HepG2 (cell line): ENCODE results near the gene CYP2A6. TPM values are rescaled to one million over a fixed set of nuclear protein-coding genes. Genes with fewer than 3 reads are reported as not detected.

Experiments
- CBX2 ChIP-seq, 2 experiments: fragments of 200-600 bp in 1 of 2; sonication (generic); formaldehyde crosslinking in 1 of 2; IDR thresholded peaks; 2 replicates each; pipeline versions ENCODE4 v1.7.0 to v1.8.1; 2018 to 2022; ENCODE audit warnings: low read depth in 2 of 2, low read length in 1 of 2, mild to moderate bottlenecking in 1 of 2, missing genetic modification reagents in 1 of 2
- FOXO4 ChIP-seq: sonication (generic); formaldehyde crosslinking; conservative IDR thresholded peaks from 2 replicates; pipeline ENCODE4 v1.8.1; 2023; ENCODE audit warnings: missing genetic modification reagents
- GTF3A ChIP-seq: sonication (generic); formaldehyde crosslinking; conservative IDR thresholded peaks from 2 replicates; pipeline ENCODE4 v1.4.0; 2020; ENCODE audit warnings: mild to moderate bottlenecking, missing genetic modification reagents
- KMT2B ChIP-seq: IDR thresholded peaks from 2 replicates; pipeline ENCODE4 v1.6.1; 2016; ENCODE audit warnings: missing genetic modification reagents, missing compliant biosample characterization
- NFYB ChIP-seq: sonication (generic); formaldehyde crosslinking; IDR thresholded peaks from 2 replicates; pipeline ENCODE4 v1.4.0; 2020; ENCODE audit warnings: missing genetic modification reagents
- RERE ChIP-seq: IDR thresholded peaks from 2 replicates; pipeline ENCODE4 v1.6.1; 2016; ENCODE audit warnings: low read depth, missing genetic modification reagents, missing compliant biosample characterization
- SKIL ChIP-seq: sonication (generic); formaldehyde crosslinking; IDR thresholded peaks from 2 replicates; pipeline ENCODE4 v1.8.0; 2022; ENCODE audit warnings: missing genetic modification reagents, mild to moderate bottlenecking, moderate library complexity, borderline replicate concordance
- SRSF4 ChIP-seq: fragments of 200-400 bp; formaldehyde crosslinking; IDR thresholded peaks from one replicate; pipeline ENCODE4 v1.6.1; 2018; ENCODE audit warnings: mild to moderate bottlenecking, low read depth, low read length, moderate library complexity; ENCODE audit not compliant: poor library complexity, severe bottlenecking
- YEATS4 ChIP-seq: sonication (generic); formaldehyde crosslinking; IDR thresholded peaks from 2 replicates; pipeline ENCODE4 v1.4.0; 2020; ENCODE audit warnings: missing genetic modification reagents, borderline replicate concordance
- ZMAT3 ChIP-seq: sonication (generic); formaldehyde crosslinking; conservative IDR thresholded peaks from 2 replicates; pipeline ENCODE4 v1.7.0; 2021; ENCODE audit warnings: missing genetic modification reagents
- ZNF224 ChIP-seq: sonication (generic); formaldehyde crosslinking; IDR thresholded peaks from 2 replicates; pipeline ENCODE4 v1.5.0; 2020; ENCODE audit warnings: mild to moderate bottlenecking, missing genetic modification reagents
- ZNF513 ChIP-seq: sonication (generic); formaldehyde crosslinking; conservative IDR thresholded peaks from 2 replicates; pipeline ENCODE4 v1.5.0; 2020; ENCODE audit warnings: missing genetic modification reagents
- ZNF770 ChIP-seq: sonication (generic); formaldehyde crosslinking; IDR thresholded peaks from 2 replicates; pipeline ENCODE4 v1.5.0; 2020; ENCODE audit warnings: mild to moderate bottlenecking, missing genetic modification reagents
- ZSCAN29 ChIP-seq: sonication (generic); formaldehyde crosslinking; conservative IDR thresholded peaks from 2 replicates; pipeline ENCODE4 v1.4.0; 2020; ENCODE audit warnings: mild to moderate bottlenecking, missing genetic modification reagents
- polyA plus RNA-seq, 8 experiments: library from polyadenylated mRNA; depleted of rRNA in 3 of 8; stranded (reverse) in 7 of 8; unstranded in 1 of 8; fragments of >200 nt; fragmentation: Illumina TruSeq in 4 of 8; extraction: Trizol in 4 of 8; gene quantifications; 2 replicates each; pipeline versions ENCODE4 v1.2.1 to v1.2.3, GENCODE V29; 2011 to 2016; ENCODE audit warnings: low read depth in 4 of 8, missing spikeins in 1 of 8, mixed read lengths in 1 of 8; ENCODE audit not compliant: insufficient read depth in 1 of 8
- total RNA-seq, 5 experiments: library from RNA; depleted of rRNA; stranded (reverse); fragments of >200 nt; fragmentation: Illumina TruSeq; extraction: Trizol; gene quantifications; 2 replicates each; pipeline ENCODE4 v1.2.3, GENCODE V29; 2016; ENCODE audit warnings: low read depth in 1 of 5

The CYP2A6 gene
- total and polyA plus RNA-seq, 2 of the 13 experiments (the other 11 are each of a cell fraction or from before 2014, with no cell fraction given) = not detected

GRCh38 chr19:40831502-40832430, 18.5 kb downstream of the CYP2A6 start (continued):
- TF ChIP-seq FOXO4 (CRISPR knock-in tag) (no peak), ZMAT3 (CRISPR knock-in tag) (no peak), GTF3A (no peak), ZSCAN29 (CRISPR knock-in tag) (no peak; the same call in 1 of the 2 replicates), RERE (CRISPR knock-in tag) (peak; percentile 63; the same call in 1 of the 2 replicates), ZNF513 (CRISPR knock-in tag) (no peak), NFYB (no peak), ZNF224 (CRISPR knock-in tag) (no peak), ZNF770 (CRISPR knock-in tag) (peak; percentile 96), CBX2 (IDR thresholded peaks at IDR 0.05; ENCODE audit: low read depth, low read length) (no peak), CBX2 (CRISPR knock-in tag; IDR thresholded peaks at IDR 0.05; ENCODE audit: low read depth) (no peak), YEATS4 (CRISPR knock-in tag) (peak; percentile 72), SKIL (CRISPR knock-in tag) (peak; percentile 76; the same call in 1 of the 2 replicates), SRSF4 (no peak), KMT2B (no peak)
